HCT116 (cell line): ENCODE data around the gene C20orf204. TPM values are rescaled to one million over a fixed set of nuclear protein-coding genes. Genes with fewer than 3 reads are reported as not detected.

Source experiments
- ATAC-seq: fragments of 200-7000 bp; cut with Tn5 transposase; 2 replicates; pipeline ENCODE4 v1.9.1; 2020; ENCODE audit warnings: mild to moderate bottlenecking, moderate library complexity
- BruUV-seq: library from RNA; stranded (reverse); fragments of 400-500 nt; replicated peaks from 2 replicates; lab custom pipeline; 2021; lab: Mats Ljungman, UMichigan
- CTCF ChIA-PET: fragments of 300-600 bp; sonication (Branson Sonifier 250); formaldehyde crosslinking; loops from one replicate; lab custom pipeline; 2021; ENCODE audit warnings: antibody characterized with exemption; lab: Charles Lee
- POLR2A ChIA-PET: fragments of 300-600, 350-600 bp; sonication (Branson Sonifier 250); formaldehyde crosslinking; loops from one replicate; lab custom pipeline; 2021; ENCODE audit warnings: antibody characterized with exemption; lab: Charles Lee
- RAD21 ChIA-PET, 2 experiments: fragments of 300-600 bp; sonication (Branson Sonifier 250); formaldehyde crosslinking; loops; one replicate each; lab custom pipeline; 2023; ENCODE audit warnings: low total read pairs in 2 of 2; ENCODE audit not compliant: uncharacterized antibody in 2 of 2, unreplicated experiment in 2 of 2, low non-redundant PET in 1 of 2; lab: Charles Lee
- DNase-seq: peaks from one replicate; pipeline ENCODE4 v3.0.0-alpha.2; 2010; ENCODE audit warnings: low read depth, low spot score
- H2AFZ ChIP-seq: fragments of 200-600 bp; shearing (Covaris generic), sonication (generic); 2 replicates; pipeline ENCODE4 v1.6.1; 2017; ENCODE audit warnings: low read depth, mixed run types, mixed read lengths, antibody characterized with exemption, low read length; ENCODE audit not compliant: poor library complexity, severe bottlenecking
- H3K27ac ChIP-seq: 2 replicates; pipeline ENCODE4 v1.5.1; 2012; ENCODE audit warnings: low read depth, low read length
- H3K27me3 ChIP-seq: fragments of 200-600 bp; sonication (generic); 2 replicates; pipeline ENCODE4 v1.6.1; 2016; ENCODE audit warnings: mixed run types, low read length, mixed read lengths; ENCODE audit not compliant: insufficient read depth
- H3K36me3 ChIP-seq, 2 experiments: fragments of 200-500 bp in 1 of 2; fragments of 200-600 bp in 1 of 2; sonication (Bioruptor generic) in 1 of 2; sonication (generic) in 1 of 2; 2 replicates each; pipeline versions ENCODE4 v1.5.1 to v1.6.1; 2014 to 2016; ENCODE audit warnings: low read length in 2 of 2, inconsistent platforms in 1 of 2, mixed read lengths in 1 of 2, mixed run types in 1 of 2; ENCODE audit not compliant: insufficient read depth in 2 of 2, control insufficient read depth in 1 of 2
- H3K4me1 ChIP-seq, 2 experiments: fragments of 200-600 bp in 1 of 2; sonication (generic) in 1 of 2; 2 replicates each; pipeline versions ENCODE4 v1.5.1 to v1.6.1; 2012 to 2017; ENCODE audit warnings: low read length in 2 of 2, inconsistent platforms in 1 of 2, mild to moderate bottlenecking in 1 of 2, mixed read lengths in 1 of 2, mixed run types in 1 of 2, moderate library complexity in 1 of 2; ENCODE audit not compliant: insufficient read depth in 2 of 2, control insufficient read depth in 1 of 2
- H3K4me2 ChIP-seq: fragments of 200-600 bp; sonication (generic); 2 replicates; pipeline ENCODE4 v1.6.1; 2017; ENCODE audit warnings: mixed run types, low read length, mixed read lengths
- H3K4me3 ChIP-seq, 2 experiments: fragments of 200-600 bp in 1 of 2; sonication (generic) in 1 of 2; replicated peaks in 1 of 2; 2 replicates each; pipeline ENCODE4 v1.5.1; 2011 to 2016; ENCODE audit warnings: low read length in 2 of 2, control low read depth in 1 of 2, low read depth in 1 of 2, mild to moderate bottlenecking in 1 of 2, mixed read lengths in 1 of 2, mixed run types in 1 of 2
- H3K79me2 ChIP-seq: fragments of 200-600 bp; sonication (generic); 2 replicates; pipeline ENCODE4 v1.6.1; 2017; ENCODE audit warnings: mild to moderate bottlenecking, mixed run types, low read length, moderate library complexity, mixed read lengths; ENCODE audit not compliant: insufficient read depth
- H3K9ac ChIP-seq: fragments of 200-600 bp; sonication (generic); 2 replicates; pipeline ENCODE4 v1.6.1; 2016; ENCODE audit warnings: low read length, mixed read lengths
- H3K9me2 ChIP-seq: fragments of 200-600 bp; sonication (generic), shearing (Covaris generic); 2 replicates; pipeline ENCODE4 v1.6.1; 2017; ENCODE audit warnings: mixed run types, mild to moderate bottlenecking, moderate library complexity; ENCODE audit not compliant: insufficient read depth
- H3K9me3 ChIP-seq, 2 experiments: fragments of 200-500 bp in 1 of 2; fragments of 200-600 bp in 1 of 2; sonication (Bioruptor generic) in 1 of 2; sonication (generic) in 1 of 2; 2 replicates each; pipeline ENCODE4 v1.6.1; 2014 to 2017; ENCODE audit warnings: low read length in 2 of 2, mixed read lengths in 2 of 2, inconsistent platforms in 1 of 2, low read depth in 1 of 2, mild to moderate bottlenecking in 1 of 2, mixed run types in 1 of 2, moderate library complexity in 1 of 2; ENCODE audit not compliant: control insufficient read depth in 1 of 2, insufficient read depth in 1 of 2
- H4K20me1 ChIP-seq: fragments of 200-600 bp; sonication (generic), shearing (Covaris generic); 2 replicates; pipeline ENCODE4 v1.6.1; 2017; ENCODE audit warnings: mixed run types, mild to moderate bottlenecking, moderate library complexity; ENCODE audit not compliant: insufficient read depth
- CBX3 ChIP-seq: IDR thresholded peaks from 2 replicates; pipeline ENCODE4 v1.6.1; 2012; ENCODE audit warnings: low read depth
- CEBPB ChIP-seq: IDR thresholded peaks from 2 replicates; pipeline ENCODE4 v1.6.1; 2012; ENCODE audit warnings: low read depth
- EGR1 ChIP-seq: IDR thresholded peaks from 2 replicates; pipeline ENCODE4 v1.6.1; 2012; ENCODE audit warnings: low read depth
- ELF1 ChIP-seq: IDR thresholded peaks from 2 replicates; pipeline ENCODE4 v1.6.1; 2012; ENCODE audit warnings: low read depth, borderline replicate concordance
- EZH2 ChIP-seq: fragments of 200-600 bp; sonication (generic); IDR thresholded peaks from 2 replicates; pipeline ENCODE4 v1.6.1; 2017; ENCODE audit warnings: antibody characterized with exemption, mixed run types
- JUND ChIP-seq: IDR thresholded peaks from 2 replicates; pipeline ENCODE4 v1.6.1; 2012
- POLR2A ChIP-seq: IDR thresholded peaks from 2 replicates; pipeline ENCODE4 v1.7.0; 2011; ENCODE audit warnings: borderline replicate concordance; ENCODE audit not compliant: insufficient read depth, insufficient read length; ENCODE audit errors: extremely low read depth
- POLR2AphosphoS5 ChIP-seq: IDR thresholded peaks from 2 replicates; pipeline ENCODE4 v1.6.1; 2011; ENCODE audit warnings: mild to moderate bottlenecking, low read depth, low read length, moderate library complexity
- RAD21 ChIP-seq: IDR thresholded peaks from 2 replicates; pipeline ENCODE4 v1.6.1; 2012; ENCODE audit warnings: low read depth, mild to moderate bottlenecking
- SIN3A ChIP-seq: IDR thresholded peaks from 2 replicates; pipeline ENCODE4 v1.6.1; 2012; ENCODE audit warnings: low read depth
- SRF ChIP-seq: IDR thresholded peaks from 2 replicates; pipeline ENCODE4 v1.6.1; 2012; ENCODE audit warnings: low read depth
- TCF7L2 ChIP-seq: IDR thresholded peaks from 2 replicates; pipeline ENCODE4 v1.7.0; 2011; ENCODE audit warnings: borderline replicate concordance, inconsistent platforms; ENCODE audit not compliant: insufficient read depth, insufficient read length; ENCODE audit errors: extremely low read depth
- YY1 ChIP-seq: IDR thresholded peaks from 2 replicates; pipeline ENCODE4 v1.6.1; 2011; ENCODE audit warnings: low read length, low read depth, moderate library complexity, mild to moderate bottlenecking; ENCODE audit not compliant: insufficient replicate concordance; ENCODE audit errors: extremely low read depth
- ZFX ChIP-seq: fragments of 450-650 bp; IDR thresholded peaks from 2 replicates; pipeline ENCODE4 v1.6.1; 2017
- ZNF274 ChIP-seq: fragments of 200-500 bp; sonication (Bioruptor generic); IDR thresholded peaks from 2 replicates; pipeline ENCODE4 v1.6.1; 2014; ENCODE audit warnings: mild to moderate bottlenecking, low read depth, low read length, inconsistent platforms
- intact Hi-C: fragments of 100-400 bp; cut with micrococcal nuclease; formaldehyde crosslinking; loops from 2 replicates; pipeline ENCODE4 v1.10.0; 2022
- total RNA-seq: library from RNA; stranded (reverse); gene quantifications from one replicate; pipeline ENCODE4 v1.2.1, GENCODE V29; 2021; ENCODE audit not compliant: unreplicated experiment
- TF ChIP-seq, protein P1 (sequence below): IDR thresholded peaks from 2 replicates; pipeline ENCODE4 v1.6.1; 2012
- TF ChIP-seq, protein P2 (sequence below): IDR thresholded peaks from 2 replicates; pipeline ENCODE4 v1.6.1; 2011; ENCODE audit warnings: mild to moderate bottlenecking, low read length, moderate library complexity; ENCODE audit not compliant: insufficient replicate concordance; ENCODE audit errors: extremely low read depth
- TF ChIP-seq, protein P3 (sequence below): IDR thresholded peaks from 2 replicates; pipeline ENCODE4 v1.6.1; 2012
- TF ChIP-seq, protein P4 (sequence below): IDR thresholded peaks from 2 replicates; pipeline ENCODE4 v1.6.1; 2012; ENCODE audit warnings: low read depth
- TF ChIP-seq, protein P5 (sequence below), 3 experiments: fragments of 200-600 bp in 1 of 3; sonication (generic) in 1 of 3; IDR thresholded peaks in 2 of 3; conservative IDR thresholded peaks in 1 of 3; 2 replicates each; pipeline ENCODE4 v1.5.1; 2012 to 2017; ENCODE audit warnings: low read depth in 2 of 3, low read length in 2 of 3, antibody characterized with exemption in 1 of 3, borderline replicate concordance in 1 of 3, control low read depth in 1 of 3, mild to moderate bottlenecking in 1 of 3, mixed read lengths in 1 of 3, mixed run types in 1 of 3, moderate library complexity in 1 of 3; ENCODE audit not compliant: insufficient read depth in 1 of 3

Gene C20orf204
- total RNA-seq, 1 experiment from 2014 or later = 2.5 TPM

DNA sequence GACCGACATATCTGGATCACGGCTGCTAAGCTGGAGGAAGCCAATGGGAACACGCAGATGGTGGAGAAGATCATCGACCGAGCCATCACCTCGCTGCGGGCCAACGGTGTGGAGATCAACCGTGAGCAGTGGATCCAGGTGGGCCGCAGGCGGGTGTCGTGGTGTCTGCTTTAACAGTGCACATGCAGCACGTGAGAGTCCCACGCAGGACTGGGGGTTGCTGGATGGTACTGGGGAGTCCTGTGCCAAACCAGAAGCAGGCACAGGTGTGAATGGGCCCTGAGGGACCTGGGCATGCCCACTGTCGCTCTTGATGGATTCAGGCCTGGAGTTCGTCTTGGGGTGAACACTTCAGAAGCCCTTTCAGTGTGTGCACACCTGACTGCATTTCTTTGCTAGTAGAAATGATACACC, 24.6 kb upstream of the C20orf204 start:
- no peak for ATAC-seq
- CTCF ChIA-PET = no interaction called here
- H3K27ac ChIP-seq = no peak overlapping the region

More for the DNA sequence above, 24.6 kb upstream of the C20orf204 start:
- peaks cover 31 to 57% of the 10 kb centered on the region in 2 experiments for H3K36me3 ChIP-seq
- H3K9ac ChIP-seq = no peak overlapping the region
- H3K79me2 ChIP-seq = peaks cover 25% of the 10 kb centered on the region
- BruUV-seq = no TSS peak
- DNase-seq = no peak
- no peak overlapping the region for H2AFZ ChIP-seq
- intact Hi-C loops = no loop called here
- POLR2A ChIA-PET = no interaction called here
- no peaks in the 10 kb centered on the region for H3K27me3 ChIP-seq
- no peaks in the 10 kb centered on the region for H4K20me1 ChIP-seq
- no peak overlapping the region for H3K4me3 ChIP-seq
- no peaks in the 10 kb centered on the region for H3K4me1 ChIP-seq
- TF ChIP-seq ZNF274 (no peak), EGR1 (no peak), JUND (no peak), CBX3 (no peak), ZFX (no peak), POLR2AphosphoS5 (no peak), EZH2 (no peak), RAD21 (no peak), CEBPB (no peak), YY1 (no peak), POLR2A (no peak), SRF (no peak), TCF7L2 (no peak), SIN3A (no peak), ELF1 (no peak)
- TF ChIP-seq, protein P1, sequence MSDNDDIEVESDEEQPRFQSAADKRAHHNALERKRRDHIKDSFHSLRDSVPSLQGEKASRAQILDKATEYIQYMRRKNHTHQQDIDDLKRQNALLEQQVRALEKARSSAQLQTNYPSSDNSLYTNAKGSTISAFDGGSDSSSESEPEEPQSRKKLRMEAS = no peak
- TF ChIP-seq, protein P2, sequence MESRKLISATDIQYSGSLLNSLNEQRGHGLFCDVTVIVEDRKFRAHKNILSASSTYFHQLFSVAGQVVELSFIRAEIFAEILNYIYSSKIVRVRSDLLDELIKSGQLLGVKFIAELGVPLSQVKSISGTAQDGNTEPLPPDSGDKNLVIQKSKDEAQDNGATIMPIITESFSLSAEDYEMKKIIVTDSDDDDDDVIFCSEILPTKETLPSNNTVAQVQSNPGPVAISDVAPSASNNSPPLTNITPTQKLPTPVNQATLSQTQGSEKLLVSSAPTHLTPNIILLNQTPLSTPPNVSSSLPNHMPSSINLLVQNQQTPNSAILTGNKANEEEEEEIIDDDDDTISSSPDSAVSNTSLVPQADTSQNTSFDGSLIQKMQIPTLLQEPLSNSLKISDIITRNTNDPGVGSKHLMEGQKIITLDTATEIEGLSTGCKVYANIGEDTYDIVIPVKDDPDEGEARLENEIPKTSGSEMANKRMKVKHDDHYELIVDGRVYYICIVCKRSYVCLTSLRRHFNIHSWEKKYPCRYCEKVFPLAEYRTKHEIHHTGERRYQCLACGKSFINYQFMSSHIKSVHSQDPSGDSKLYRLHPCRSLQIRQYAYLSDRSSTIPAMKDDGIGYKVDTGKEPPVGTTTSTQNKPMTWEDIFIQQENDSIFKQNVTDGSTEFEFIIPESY = no peak
- TF ChIP-seq, protein P3, sequence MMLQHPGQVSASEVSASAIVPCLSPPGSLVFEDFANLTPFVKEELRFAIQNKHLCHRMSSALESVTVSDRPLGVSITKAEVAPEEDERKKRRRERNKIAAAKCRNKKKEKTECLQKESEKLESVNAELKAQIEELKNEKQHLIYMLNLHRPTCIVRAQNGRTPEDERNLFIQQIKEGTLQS = no peak
- TF ChIP-seq, protein P4, sequence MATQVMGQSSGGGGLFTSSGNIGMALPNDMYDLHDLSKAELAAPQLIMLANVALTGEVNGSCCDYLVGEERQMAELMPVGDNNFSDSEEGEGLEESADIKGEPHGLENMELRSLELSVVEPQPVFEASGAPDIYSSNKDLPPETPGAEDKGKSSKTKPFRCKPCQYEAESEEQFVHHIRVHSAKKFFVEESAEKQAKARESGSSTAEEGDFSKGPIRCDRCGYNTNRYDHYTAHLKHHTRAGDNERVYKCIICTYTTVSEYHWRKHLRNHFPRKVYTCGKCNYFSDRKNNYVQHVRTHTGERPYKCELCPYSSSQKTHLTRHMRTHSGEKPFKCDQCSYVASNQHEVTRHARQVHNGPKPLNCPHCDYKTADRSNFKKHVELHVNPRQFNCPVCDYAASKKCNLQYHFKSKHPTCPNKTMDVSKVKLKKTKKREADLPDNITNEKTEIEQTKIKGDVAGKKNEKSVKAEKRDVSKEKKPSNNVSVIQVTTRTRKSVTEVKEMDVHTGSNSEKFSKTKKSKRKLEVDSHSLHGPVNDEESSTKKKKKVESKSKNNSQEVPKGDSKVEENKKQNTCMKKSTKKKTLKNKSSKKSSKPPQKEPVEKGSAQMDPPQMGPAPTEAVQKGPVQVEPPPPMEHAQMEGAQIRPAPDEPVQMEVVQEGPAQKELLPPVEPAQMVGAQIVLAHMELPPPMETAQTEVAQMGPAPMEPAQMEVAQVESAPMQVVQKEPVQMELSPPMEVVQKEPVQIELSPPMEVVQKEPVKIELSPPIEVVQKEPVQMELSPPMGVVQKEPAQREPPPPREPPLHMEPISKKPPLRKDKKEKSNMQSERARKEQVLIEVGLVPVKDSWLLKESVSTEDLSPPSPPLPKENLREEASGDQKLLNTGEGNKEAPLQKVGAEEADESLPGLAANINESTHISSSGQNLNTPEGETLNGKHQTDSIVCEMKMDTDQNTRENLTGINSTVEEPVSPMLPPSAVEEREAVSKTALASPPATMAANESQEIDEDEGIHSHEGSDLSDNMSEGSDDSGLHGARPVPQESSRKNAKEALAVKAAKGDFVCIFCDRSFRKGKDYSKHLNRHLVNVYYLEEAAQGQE = no peak
- TF ChIP-seq, protein P5, sequence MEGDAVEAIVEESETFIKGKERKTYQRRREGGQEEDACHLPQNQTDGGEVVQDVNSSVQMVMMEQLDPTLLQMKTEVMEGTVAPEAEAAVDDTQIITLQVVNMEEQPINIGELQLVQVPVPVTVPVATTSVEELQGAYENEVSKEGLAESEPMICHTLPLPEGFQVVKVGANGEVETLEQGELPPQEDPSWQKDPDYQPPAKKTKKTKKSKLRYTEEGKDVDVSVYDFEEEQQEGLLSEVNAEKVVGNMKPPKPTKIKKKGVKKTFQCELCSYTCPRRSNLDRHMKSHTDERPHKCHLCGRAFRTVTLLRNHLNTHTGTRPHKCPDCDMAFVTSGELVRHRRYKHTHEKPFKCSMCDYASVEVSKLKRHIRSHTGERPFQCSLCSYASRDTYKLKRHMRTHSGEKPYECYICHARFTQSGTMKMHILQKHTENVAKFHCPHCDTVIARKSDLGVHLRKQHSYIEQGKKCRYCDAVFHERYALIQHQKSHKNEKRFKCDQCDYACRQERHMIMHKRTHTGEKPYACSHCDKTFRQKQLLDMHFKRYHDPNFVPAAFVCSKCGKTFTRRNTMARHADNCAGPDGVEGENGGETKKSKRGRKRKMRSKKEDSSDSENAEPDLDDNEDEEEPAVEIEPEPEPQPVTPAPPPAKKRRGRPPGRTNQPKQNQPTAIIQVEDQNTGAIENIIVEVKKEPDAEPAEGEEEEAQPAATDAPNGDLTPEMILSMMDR (IDR thresholded peaks at IDR 0.05 in 2 of 3, conservative IDR thresholded peaks at IDR 0.05 in 1 of 3; ENCODE audit: borderline replicate concordance in 1 of 3, insufficient read depth in 1 of 3, low read depth in 2 of 3, low read length in 2 of 3) = no peak
- no peak overlapping the region for H3K4me2 ChIP-seq
- RAD21 ChIA-PET = no interaction called here
- no peaks in the 10 kb centered on the region for H3K9me2 ChIP-seq
- peaks cover 3 to 7% of the 10 kb centered on the region in 2 experiments; a peak in 2 of 4 replicates for H3K9me3 ChIP-seq
